ENCODE results near the gene FHIT.

Gene FHIT

GRCh38 chr3:61139686-61140085, 111.6 kb downstream of the FHIT start:
- H3K4me3 ChIP-seq (ENCODE audit: low read depth, low read length): no peak overlapping the region
- TF ChIP-seq CTCF (IDR thresholded peaks at IDR 0.05; ENCODE audit: low read depth, low read length, missing control alignments): no peak
- no peak for DNase-seq (ENCODE audit: low read depth)

- TF ChIP-seq CTCF (IDR thresholded peaks at IDR 0.05; ENCODE audit: low read depth, low read length, missing control alignments): no peak
- H3K4me3 ChIP-seq (ENCODE audit: low read depth, low read length): no peak overlapping the region
- DNase-seq (ENCODE audit: low read depth): no peak
Measured at GRCh38 chr3:61138401-61138800, 112.9 kb downstream of the FHIT start.

- DNase-seq (ENCODE audit: low read depth): no peak
- TF ChIP-seq CTCF (IDR thresholded peaks at IDR 0.05; ENCODE audit: low read depth, low read length, missing control alignments): no peak
- H3K4me3 ChIP-seq (ENCODE audit: low read depth, low read length): no peak overlapping the region
Measured at GRCh38 chr3:61136191-61136590, 115.1 kb downstream of the FHIT start.

- TF ChIP-seq CTCF (IDR thresholded peaks at IDR 0.05; ENCODE audit: low read depth, low read length, missing control alignments): no peak
- H3K4me3 ChIP-seq (ENCODE audit: low read depth, low read length): no peak overlapping the region
- DNase-seq (ENCODE audit: low read depth): no peak
Measured at GRCh38 chr3:61134532-61134931, 116.7 kb downstream of the FHIT start.

GRCh38 chr3:61132062-61132461, 119.2 kb downstream of the FHIT start:
- H3K4me3 ChIP-seq (ENCODE audit: low read depth, low read length): no peak overlapping the region
- DNase-seq (ENCODE audit: low read depth): no peak
- no peak for TF ChIP-seq CTCF (IDR thresholded peaks at IDR 0.05; ENCODE audit: low read depth, low read length, missing control alignments)

GRCh38 chr3:61118830-61119229, 132.4 kb downstream of the FHIT start:
- TF ChIP-seq CTCF (IDR thresholded peaks at IDR 0.05; ENCODE audit: low read depth, low read length, missing control alignments): no peak
- H3K4me3 ChIP-seq (ENCODE audit: low read depth, low read length): no peak overlapping the region
- no peak for DNase-seq (ENCODE audit: low read depth)

GRCh38 chr3:61117045-61117898, 134.0 kb downstream of the FHIT start:
- DNase-seq (ENCODE audit: low read depth): no peak
- TF ChIP-seq CTCF (IDR thresholded peaks at IDR 0.05; ENCODE audit: low read depth, low read length, missing control alignments): no peak
- no peak overlapping the region for H3K4me3 ChIP-seq (ENCODE audit: low read depth, low read length)
